WTC11 (cell line): Measurements from ENCODE around the gene CDRT15L2. TPM values are rescaled to one million over a fixed set of nuclear protein-coding genes. Genes with fewer than 3 reads are reported as not detected.
"Not testable (repeated sequence)": the region's sequence is repeated elsewhere in the genome, so short reads cannot be mapped to it uniquely, and the experiment has no call there.

ENCODE experiments used
- ATAC-seq: fragments of 200-7000 bp; cut with Tn5 transposase; 2 replicates; pipeline ENCODE4 v1.10.0; 2021; ENCODE audit warnings: mild to moderate bottlenecking, moderate library complexity
- CTCF ChIA-PET: fragments of 300-600 bp; sonication (Branson Sonifier 250); formaldehyde crosslinking; loops from one replicate; lab custom pipeline; 2021; ENCODE audit warnings: antibody characterized with exemption; lab: Charles Lee
- POLR2A ChIA-PET: fragments of 350-600 bp; sonication (Branson Sonifier 250); formaldehyde crosslinking; loops from one replicate; lab custom pipeline; 2021; ENCODE audit warnings: antibody characterized with exemption; lab: Charles Lee
- DNase-seq: peaks from one replicate; pipeline ENCODE4 v3.0.0; 2021; ENCODE audit warnings: low spot score
- H3K27ac Mint-ChIP-seq: 2 replicates; pipeline ENCODE4 v1.8.0; 2021; ENCODE audit warnings: mixed read lengths
- H3K27me3 Mint-ChIP-seq: 2 replicates; pipeline ENCODE4 v1.8.0; 2021; ENCODE audit warnings: low read depth, mild to moderate bottlenecking, moderate library complexity, mixed read lengths
- H3K36me3 Mint-ChIP-seq: 2 replicates; pipeline ENCODE4 v1.8.0; 2021; ENCODE audit warnings: mixed read lengths
- H3K4me1 Mint-ChIP-seq: 2 replicates; pipeline ENCODE4 v1.8.0; 2022; ENCODE audit warnings: mixed read lengths
- H3K4me3 Mint-ChIP-seq: 2 replicates; pipeline ENCODE4 v1.8.0; 2021; ENCODE audit warnings: mild to moderate bottlenecking, moderate library complexity, mixed read lengths
- H3K9me3 Mint-ChIP-seq: 2 replicates; pipeline ENCODE4 v1.8.0; 2021; ENCODE audit warnings: mixed read lengths
- FOXP1 ChIP-seq: sonication (generic); formaldehyde crosslinking; IDR thresholded peaks from 2 replicates; pipeline ENCODE4 v1.8.0; 2022; ENCODE audit warnings: missing genetic modification reagents, mild to moderate bottlenecking, moderate library complexity, borderline replicate concordance
- RORB ChIP-seq: fragments of 250-450 bp; sonication (Bioruptor Pico); IDR thresholded peaks from 2 replicates; pipeline ENCODE4 v1.9.0; 2021; ENCODE audit warnings: mild to moderate bottlenecking
- total RNA-seq: library from RNA; stranded (reverse); gene quantifications from 3 replicates; pipeline ENCODE4 v1.2.3, GENCODE V29; 2021

CDRT15L2 gene
- total RNA-seq, 1 experiment from 2014 or later = not detected

- TF ChIP-seq RORB (CRISPR knock-in tag) (no peak), FOXP1 (CRISPR knock-in tag) (no peak)
- TF ChIP-seq, all 79 proteins: peak for 0
Measured at GRCh38 chr17:20565711-20566110, 13.8 kb upstream of the CDRT15L2 start (continued).

DNA sequence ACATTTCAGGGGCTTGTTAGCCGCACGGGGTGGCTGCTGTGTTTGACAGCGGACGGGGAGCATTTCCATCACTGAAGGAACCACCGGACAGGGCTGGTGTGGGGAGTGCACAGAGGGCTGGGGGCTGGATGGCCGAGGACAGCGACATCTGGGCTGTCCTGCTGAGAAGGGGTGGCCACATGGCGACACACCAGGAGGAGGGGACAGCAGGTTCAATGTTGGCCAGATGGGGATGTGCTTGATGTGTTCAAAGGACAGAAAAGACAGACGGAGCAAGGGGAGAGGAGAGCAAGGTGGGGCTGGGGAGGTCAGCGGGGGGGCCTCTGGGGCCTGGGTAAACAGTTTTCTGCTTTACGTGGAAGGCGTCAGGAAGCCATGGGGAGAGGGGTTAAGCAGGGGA, 12.8 kb upstream of the CDRT15L2 start:
- ATAC-seq, POLR2A ChIA-PET, H3K36me3 Mint-ChIP-seq, H3K4me3 Mint-ChIP-seq, DNase-seq, H3K4me1 Mint-ChIP-seq, H3K27me3 Mint-ChIP-seq, H3K27ac Mint-ChIP-seq, H3K9me3 Mint-ChIP-seq: not testable (repeated sequence)
- CTCF ChIA-PET = interaction anchor here (0.7 kb wide), 1 partner anchor 426 kb away, joined by 3 read pairs; no protein-coding TSS in a partner anchor

DNA sequence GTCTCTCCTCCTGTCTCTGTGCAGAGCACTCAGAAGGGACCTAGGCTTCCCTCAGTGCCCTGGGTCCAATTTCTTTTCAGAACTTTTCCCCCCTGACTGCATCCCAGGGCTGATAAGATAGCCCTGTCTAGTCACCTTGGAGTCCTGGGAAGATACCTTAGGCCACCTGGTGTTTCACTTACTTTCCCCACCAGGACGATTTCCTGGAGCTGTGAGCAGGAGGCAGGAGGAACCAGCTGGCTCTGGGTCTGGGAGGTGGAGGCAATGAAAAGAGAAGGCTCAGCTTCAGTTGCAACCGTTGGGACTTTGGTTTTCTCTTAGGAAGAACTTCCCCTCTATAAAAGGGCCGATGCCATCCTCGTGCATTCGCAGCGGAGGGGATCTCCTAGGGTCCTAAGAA, 12.1 kb upstream of the CDRT15L2 start:
- CTCF ChIA-PET, DNase-seq, H3K4me3 Mint-ChIP-seq, POLR2A ChIA-PET, H3K4me1 Mint-ChIP-seq, H3K9me3 Mint-ChIP-seq, ATAC-seq, H3K36me3 Mint-ChIP-seq, H3K27ac Mint-ChIP-seq, H3K27me3 Mint-ChIP-seq: not testable (repeated sequence)

- not testable (repeated sequence) for H3K36me3 Mint-ChIP-seq
Measured at GRCh38 chr17:20568604-20569003, 10.9 kb upstream of the CDRT15L2 start.

GRCh38 chr17:20571653-20572052, 7.9 kb upstream of the CDRT15L2 start:
- not testable (repeated sequence) for ATAC-seq

More at GRCh38 chr17:20568604-20569003, 10.9 kb upstream of the CDRT15L2 start:
- peak; percentile 19 for DNase-seq
- ATAC-seq, POLR2A ChIA-PET, H3K9me3 Mint-ChIP-seq, H3K4me1 Mint-ChIP-seq, CTCF ChIA-PET, H3K27me3 Mint-ChIP-seq, H3K27ac Mint-ChIP-seq, H3K4me3 Mint-ChIP-seq: not testable (repeated sequence)

DNA sequence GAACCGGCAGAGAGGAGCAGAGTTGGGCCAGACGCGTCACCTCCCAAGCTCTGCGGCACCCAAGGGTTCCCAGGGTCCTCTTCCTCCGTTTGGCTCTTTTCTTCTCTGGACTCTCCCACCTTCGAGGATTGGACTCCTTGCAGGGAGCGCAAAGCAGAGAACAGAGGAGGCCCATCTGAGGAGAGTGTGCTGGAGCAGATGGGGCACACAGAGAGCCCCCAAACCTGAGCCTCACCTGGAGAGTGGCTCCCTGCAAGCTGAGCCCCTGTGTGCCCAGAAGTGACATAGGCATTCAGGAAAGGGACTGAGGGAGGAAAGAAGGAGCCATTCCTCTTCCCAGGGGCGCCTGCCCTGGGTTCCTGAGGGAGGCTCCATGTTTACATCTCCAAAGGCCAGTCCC, 6.3 kb upstream of the CDRT15L2 start:
- H3K9me3 Mint-ChIP-seq, ATAC-seq, CTCF ChIA-PET, POLR2A ChIA-PET, H3K4me1 Mint-ChIP-seq, DNase-seq, H3K27ac Mint-ChIP-seq, H3K27me3 Mint-ChIP-seq, H3K4me3 Mint-ChIP-seq, H3K36me3 Mint-ChIP-seq: not testable (repeated sequence)

More at GRCh38 chr17:20571653-20572052, 7.9 kb upstream of the CDRT15L2 start:
- H3K36me3 Mint-ChIP-seq, CTCF ChIA-PET, H3K27ac Mint-ChIP-seq, H3K4me3 Mint-ChIP-seq, DNase-seq, POLR2A ChIA-PET, H3K27me3 Mint-ChIP-seq, H3K9me3 Mint-ChIP-seq, H3K4me1 Mint-ChIP-seq: not testable (repeated sequence)

DNA sequence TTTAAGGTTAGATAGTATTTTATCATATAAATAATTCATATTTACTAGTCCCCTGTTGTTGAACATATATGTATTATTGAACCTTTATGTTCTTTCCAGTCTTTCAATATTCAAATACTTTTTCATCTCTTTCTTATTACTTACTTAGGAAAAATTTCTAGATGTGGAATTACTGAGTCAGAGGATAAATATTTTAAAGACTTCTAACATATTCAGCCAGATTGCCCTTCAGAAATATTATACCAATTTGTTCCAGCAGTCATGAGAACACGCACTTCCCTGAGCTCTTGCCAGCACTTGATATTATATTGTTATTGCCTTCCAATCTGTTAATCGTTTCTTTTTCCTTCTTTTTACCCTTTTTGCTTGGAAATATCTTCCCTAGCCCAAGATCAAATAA, 4.5 kb upstream of the CDRT15L2 start:
- DNase-seq, ATAC-seq, POLR2A ChIA-PET, H3K27ac Mint-ChIP-seq, H3K36me3 Mint-ChIP-seq, H3K9me3 Mint-ChIP-seq, H3K4me3 Mint-ChIP-seq, H3K4me1 Mint-ChIP-seq, H3K27me3 Mint-ChIP-seq, CTCF ChIA-PET: not testable (repeated sequence)

- peak; percentile 33 for ATAC-seq
Measured at GRCh38 chr17:20583891-20584577, 4.5 kb downstream of the CDRT15L2 start.

DNA sequence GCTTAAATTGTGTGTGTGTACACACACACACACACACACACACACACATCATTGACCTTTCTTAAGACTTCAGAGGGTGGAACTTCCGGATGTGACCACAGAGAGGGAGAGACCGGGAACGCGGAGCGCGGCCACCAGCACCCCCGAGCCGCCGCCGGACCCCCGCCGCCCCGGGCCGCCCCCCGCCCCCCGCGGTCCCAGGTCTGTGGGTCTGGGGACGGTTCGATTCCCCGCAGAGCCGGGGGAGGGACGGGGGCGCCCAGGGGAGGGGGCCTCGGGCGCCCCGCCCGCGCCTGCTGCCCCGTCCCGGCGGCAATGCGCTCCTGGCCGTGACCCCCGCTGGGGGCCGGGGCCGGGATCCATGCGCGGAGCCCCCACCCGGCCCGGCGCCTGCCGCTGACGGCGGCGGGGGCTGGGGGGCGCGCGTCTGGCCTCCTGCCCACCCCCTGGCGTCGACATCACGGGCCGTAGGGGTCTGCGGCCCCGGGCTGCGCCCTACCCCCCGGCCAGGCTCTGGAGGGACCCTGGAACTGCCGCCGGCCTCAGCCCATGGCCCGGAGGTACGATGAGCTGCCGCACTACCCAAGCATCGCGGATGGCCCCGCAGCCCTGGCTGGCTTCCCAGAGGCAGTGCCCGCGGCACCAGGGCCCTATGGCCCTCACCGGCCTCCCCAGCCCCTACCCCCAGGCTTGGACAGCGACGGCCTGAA, 9.4 kb downstream of the CDRT15L2 start:
- H3K4me1 Mint-ChIP-seq, H3K27me3 Mint-ChIP-seq, H3K9me3 Mint-ChIP-seq, H3K36me3 Mint-ChIP-seq, CTCF ChIA-PET, H3K27ac Mint-ChIP-seq: not testable (repeated sequence)
- ATAC-seq (peak; percentile 81), DNase-seq (peak; percentile 30)
- POLR2A ChIA-PET = interaction anchor here (0.6 kb wide), 1 partner anchor 579 kb away, joined by 4 read pairs; no protein-coding TSS in a partner anchor
- peak overlapping the region; percentile 64 for H3K4me3 Mint-ChIP-seq

More at GRCh38 chr17:20583891-20584577, 4.5 kb downstream of the CDRT15L2 start:
- POLR2A ChIA-PET, H3K27me3 Mint-ChIP-seq, DNase-seq, H3K36me3 Mint-ChIP-seq, H3K27ac Mint-ChIP-seq, H3K9me3 Mint-ChIP-seq, CTCF ChIA-PET, H3K4me3 Mint-ChIP-seq, H3K4me1 Mint-ChIP-seq: not testable (repeated sequence)

- ATAC-seq, H3K36me3 Mint-ChIP-seq, H3K9me3 Mint-ChIP-seq, CTCF ChIA-PET, H3K4me1 Mint-ChIP-seq, H3K27me3 Mint-ChIP-seq, H3K27ac Mint-ChIP-seq: not testable (repeated sequence)
- POLR2A ChIA-PET = interaction anchor here (0.6 kb wide), 1 partner anchor 579 kb away, joined by 4 read pairs; no protein-coding TSS in a partner anchor
- H3K4me3 Mint-ChIP-seq = peak overlapping the region; percentile 64
- DNase-seq = peak; percentile 30
Measured at GRCh38 chr17:20589454-20589810, 9.9 kb downstream of the CDRT15L2 start.

- H3K9me3 Mint-ChIP-seq, H3K4me3 Mint-ChIP-seq, H3K27ac Mint-ChIP-seq, H3K4me1 Mint-ChIP-seq, H3K36me3 Mint-ChIP-seq, POLR2A ChIA-PET, H3K27me3 Mint-ChIP-seq, DNase-seq, CTCF ChIA-PET, ATAC-seq: not testable (repeated sequence)
Measured at GRCh38 chr17:20591040-20591439, 11.5 kb downstream of the CDRT15L2 start.

GRCh38 chr17:20605568-20605967, 26.0 kb downstream of the CDRT15L2 start:
- H3K9me3 Mint-ChIP-seq, H3K36me3 Mint-ChIP-seq: not testable (repeated sequence)

More at GRCh38 chr17:20605568-20605967, 26.0 kb downstream of the CDRT15L2 start:
- H3K4me1 Mint-ChIP-seq, H3K27me3 Mint-ChIP-seq, H3K4me3 Mint-ChIP-seq, POLR2A ChIA-PET, CTCF ChIA-PET, ATAC-seq, H3K27ac Mint-ChIP-seq, DNase-seq: not testable (repeated sequence)
